ENCODE measurements around the gene PDE4DIP. TPM values are rescaled to one million over a fixed set of nuclear protein-coding genes. Genes with fewer than 3 reads are reported as not detected.
"Not testable (repeated sequence)": the region's sequence is repeated elsewhere in the genome, so short reads cannot be mapped to it uniquely, and the experiment has no call there.

The PDE4DIP gene
- polyA plus RNA-seq (ENCODE audit: insufficient read length): 1,144 TPM

DNA sequence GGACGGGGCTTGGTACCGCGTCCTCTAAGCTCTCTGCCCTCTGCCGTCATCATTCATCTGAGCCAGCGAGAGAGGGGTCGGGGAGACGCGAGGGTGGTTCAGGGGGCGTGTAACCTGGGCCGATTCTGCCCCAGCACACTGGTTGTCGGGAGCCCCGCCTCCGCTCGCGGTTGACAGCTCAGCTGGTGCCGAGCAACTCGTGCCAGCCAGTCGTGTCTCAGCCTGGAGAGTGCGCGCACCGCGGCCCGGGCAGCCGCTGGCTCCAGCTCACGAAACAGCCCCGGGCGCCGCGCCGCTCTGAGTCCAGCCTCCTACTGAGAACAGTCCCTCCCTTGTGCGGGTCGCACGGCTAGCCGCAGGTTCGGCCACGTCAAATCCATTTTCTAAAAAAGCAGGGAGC lies at the start of gene PDE4DIP:
PDE4DIP (plus strand) TSS at position 209 of the 400 bp plus-strand sequence. CDS start 347 bp downstream, outside the sequence.
- not testable (repeated sequence) for DNase-seq

DNA sequence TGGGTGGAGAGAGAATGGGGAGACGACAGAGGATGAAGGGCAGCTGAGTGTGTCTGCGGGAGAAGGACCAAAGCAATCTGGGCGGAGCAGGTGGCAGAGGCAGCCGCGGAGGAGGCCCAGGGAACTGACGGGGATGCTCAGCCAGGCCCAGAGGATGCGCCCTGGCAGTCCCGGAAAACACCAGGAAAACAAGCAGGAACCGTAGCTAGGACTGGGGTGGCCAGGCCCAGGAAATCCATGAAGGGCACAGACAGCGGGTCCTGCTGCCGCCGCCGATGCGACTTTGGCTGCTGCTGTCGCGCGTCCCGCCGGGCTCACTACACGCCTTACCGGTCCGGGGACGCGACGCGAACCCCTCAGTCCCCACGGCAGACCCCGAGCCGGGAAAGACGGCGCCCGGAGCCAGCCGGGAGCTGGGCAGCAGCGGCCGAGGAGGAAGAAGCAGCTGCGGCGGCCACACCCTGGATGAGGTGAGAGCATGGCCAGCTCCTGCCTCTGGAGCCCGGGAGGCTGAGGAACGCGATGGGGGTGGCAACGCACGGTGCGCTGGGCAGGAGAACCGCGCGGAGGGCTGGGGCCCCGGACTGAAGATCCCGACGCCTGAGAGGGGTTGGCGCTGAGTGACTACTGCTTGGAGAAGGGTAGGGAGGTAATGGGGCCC lies 35.8 kb upstream of the PDE4DIP start:
- DNase-seq: not testable (repeated sequence)

DNA sequence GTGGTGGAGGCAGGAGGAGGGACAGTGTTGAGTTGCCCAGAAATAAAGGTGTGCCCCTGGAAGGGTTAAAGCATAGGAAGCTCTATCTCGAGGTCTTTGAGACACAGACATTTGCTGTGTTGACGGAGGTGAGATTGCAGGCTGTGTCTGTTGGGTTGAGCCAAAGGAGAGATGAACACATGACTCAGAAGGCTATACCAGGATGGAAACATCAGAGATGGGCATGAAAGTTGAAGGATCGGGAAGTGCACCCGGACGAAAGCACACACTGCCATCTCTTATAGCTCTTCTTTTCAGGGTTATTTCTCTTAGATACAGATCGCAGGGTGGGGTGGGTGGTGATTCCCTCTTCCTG lies 35.3 kb upstream of the PDE4DIP start:
- not testable (repeated sequence) for DNase-seq

DNA sequence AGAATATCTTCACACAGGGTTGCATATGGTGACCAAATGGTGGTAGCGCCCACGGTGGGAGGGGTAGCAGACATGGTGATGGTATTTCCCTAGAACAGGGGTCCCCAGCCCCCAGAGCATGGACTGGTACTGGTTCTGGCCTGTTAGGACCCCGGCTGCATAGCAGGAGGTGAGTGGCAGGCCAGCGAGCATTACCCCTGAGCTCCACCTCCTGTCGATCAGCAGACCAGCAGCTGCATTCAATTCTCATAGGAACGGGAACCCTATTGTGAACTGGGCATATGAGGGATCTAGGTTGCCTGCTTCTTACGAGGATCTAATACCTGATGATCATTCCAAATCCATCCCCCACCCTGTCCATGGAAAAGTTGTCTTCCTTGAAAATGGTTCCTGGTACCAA lies 22.0 kb upstream of the PDE4DIP start:
- not testable (repeated sequence) for DNase-seq

DNA sequence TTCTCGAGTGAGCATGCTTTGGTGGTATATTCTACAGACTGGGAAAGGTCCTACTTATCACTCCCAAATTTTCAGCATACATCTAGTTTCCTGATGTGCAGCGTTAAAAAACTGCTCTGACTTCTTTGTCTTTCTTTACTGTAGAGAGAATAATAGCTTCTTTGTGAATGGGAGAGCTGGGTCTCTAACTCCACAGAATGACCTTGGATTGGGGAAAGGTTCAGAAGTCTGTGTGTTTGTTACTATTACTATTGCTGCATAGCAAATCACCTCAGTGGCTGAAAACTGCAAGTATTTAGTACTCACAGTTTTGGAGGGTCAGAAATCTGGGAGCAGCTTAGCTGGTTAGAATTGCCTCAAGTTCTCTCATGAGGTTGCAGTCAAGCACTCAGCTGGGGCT lies 20.4 kb upstream of the PDE4DIP start:
- not testable (repeated sequence) for DNase-seq

DNA sequence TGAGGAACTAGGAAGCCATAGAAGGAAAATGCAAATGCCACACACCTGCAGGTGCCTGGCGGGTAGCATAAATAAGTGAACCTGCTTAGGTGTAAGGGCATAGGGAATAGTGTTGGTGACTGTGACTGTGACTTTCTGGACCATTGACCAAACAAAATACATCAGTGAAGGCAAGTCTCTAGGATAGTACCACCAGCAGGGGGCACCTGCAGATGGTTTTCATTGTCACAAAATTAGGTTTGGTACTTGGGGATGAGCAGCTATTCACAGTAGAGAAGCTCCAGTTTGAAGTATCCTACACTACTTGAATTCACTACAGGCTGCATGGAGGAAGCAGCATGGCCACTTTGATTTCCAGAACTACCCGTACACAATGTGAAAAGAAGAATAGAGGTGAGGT lies 19.2 kb upstream of the PDE4DIP start:
- DNase-seq: not testable (repeated sequence)

DNA sequence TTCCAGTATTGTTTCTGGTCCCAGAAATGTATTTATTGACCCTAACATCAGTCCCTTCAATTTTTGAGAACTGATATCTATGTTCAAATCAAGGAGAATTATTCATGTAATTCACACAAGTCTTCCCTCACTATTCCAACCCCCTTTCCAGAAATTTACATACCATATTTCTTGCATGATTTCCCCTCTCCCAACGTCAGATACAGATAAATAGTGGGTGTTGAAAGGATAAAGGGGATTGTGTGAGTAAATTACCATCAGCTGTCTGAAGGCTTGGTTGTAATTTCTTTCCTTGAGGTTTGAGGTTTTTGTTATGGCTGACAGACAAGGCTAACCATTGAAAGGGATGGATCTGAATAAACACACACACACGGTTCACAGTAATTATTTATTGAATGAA lies 15.7 kb upstream of the PDE4DIP start:
- DNase-seq: not testable (repeated sequence)

DNA sequence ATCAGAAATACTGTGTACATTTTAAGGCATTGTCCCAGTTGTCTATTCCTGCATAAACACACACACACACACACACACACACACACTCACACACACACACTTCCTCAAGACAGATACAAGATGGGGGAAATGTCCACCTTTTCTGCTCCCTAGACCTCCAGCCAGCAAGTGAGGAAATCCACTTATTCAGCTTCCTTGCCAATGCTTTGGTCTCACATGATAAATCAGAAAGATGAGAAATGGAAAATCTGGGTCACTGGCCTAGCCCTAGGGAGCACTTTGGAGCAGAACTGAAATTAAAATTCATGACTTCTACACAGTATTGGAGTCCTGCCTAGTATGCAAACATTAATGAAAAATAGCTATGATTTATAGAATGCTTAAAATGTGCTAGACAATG lies 15.3 kb upstream of the PDE4DIP start:
- not testable (repeated sequence) for DNase-seq

DNA sequence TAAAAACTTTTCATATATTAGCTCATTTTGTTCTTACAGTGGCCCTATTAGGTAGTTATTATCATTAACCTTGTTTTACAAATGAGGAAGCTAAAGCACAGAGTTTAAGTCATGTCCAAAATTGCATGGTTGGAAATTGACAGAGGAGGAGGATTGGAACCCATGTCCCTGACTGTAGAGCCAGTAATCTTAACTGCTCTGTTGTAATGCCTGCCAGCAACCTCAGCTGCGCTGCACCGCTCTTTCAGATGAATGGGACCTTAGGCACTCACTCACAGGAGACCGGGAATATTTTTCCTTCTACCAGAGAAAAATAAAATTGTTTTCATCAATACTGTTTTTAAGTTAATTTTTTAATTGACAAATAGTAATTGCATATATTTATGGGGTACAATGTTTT lies 14.9 kb upstream of the PDE4DIP start:
- not testable (repeated sequence) for DNase-seq

DNA sequence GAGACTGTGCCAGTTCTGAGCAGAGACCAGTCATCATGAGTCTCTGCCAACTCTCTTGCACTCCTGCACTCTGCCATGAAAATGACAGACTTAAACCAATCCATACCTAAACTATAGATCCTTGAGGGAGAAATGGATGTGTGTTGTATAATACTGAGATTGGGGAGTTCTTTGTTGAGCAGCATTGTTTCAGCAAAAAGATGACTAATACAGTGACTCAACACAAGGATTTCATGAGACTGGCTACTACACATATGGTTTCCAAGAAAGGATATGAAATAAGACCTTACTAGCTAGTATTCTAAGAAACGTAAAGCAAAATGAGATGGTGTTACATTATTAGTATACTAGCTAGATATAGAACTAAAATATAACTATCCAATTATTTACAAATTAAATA lies 3.0 kb upstream of the PDE4DIP start:
- DNase-seq: not testable (repeated sequence)

DNA sequence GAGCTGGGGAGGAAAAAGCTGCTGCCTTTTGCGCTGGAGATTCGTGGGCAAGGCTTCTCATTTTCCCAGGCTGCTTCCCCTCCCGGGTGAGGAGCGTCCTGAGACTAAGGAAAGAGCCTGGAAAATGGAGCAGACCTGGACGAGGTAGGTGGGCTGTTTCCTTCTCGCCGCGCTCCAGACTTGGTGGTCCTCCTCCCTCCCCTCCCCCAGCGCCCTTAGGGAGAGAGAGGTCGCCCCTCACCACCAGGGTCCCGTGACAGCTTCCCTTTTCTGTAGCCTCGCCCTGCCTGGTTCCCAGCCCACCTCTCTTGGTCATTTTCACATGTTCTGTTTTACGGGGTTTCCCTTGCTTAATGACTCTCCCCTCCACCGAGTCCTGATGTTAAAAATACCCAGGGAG lies 423 bp downstream of the PDE4DIP start:
- not testable (repeated sequence) for DNase-seq

DNA sequence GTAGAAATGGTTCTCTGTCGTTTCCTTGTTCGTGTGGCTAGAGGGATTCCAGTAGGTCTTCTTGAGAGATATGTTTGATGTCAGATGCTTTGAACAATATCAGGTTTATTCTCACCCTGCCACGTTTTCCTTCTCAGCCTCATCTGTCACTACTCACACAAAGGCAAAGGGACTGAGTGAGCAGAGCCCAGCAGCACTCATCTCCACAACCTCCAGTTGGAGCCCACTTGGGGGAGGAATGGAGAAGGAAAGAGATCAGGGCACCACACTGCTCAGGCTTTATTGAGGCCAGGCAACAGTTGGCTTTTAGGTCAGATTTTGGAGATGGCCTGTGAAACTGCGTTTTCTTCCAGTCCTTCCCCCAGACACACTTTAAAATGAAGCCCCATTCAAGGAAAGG lies 840 bp downstream of the PDE4DIP start:
- not testable (repeated sequence) for DNase-seq

DNA sequence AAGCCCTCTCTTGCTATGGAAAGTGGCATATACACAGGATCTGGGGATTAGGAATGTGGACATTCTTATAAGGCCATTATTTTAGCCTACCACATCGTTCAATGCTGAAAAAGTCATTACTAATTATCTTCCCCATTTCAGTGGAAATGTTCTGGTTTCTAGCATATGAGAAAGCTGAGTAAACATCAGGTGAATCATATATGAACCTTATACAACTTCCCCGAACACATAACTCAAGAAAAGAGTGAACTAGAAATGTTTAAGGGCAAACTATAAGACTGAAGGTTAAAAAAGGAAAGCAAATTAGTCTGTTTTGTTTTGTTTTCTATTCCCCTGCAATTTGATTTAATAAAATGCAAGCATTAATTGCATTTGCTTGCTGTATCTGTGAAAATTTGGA lies 6.1 kb downstream of the PDE4DIP start:
- not testable (repeated sequence) for DNase-seq

DNA sequence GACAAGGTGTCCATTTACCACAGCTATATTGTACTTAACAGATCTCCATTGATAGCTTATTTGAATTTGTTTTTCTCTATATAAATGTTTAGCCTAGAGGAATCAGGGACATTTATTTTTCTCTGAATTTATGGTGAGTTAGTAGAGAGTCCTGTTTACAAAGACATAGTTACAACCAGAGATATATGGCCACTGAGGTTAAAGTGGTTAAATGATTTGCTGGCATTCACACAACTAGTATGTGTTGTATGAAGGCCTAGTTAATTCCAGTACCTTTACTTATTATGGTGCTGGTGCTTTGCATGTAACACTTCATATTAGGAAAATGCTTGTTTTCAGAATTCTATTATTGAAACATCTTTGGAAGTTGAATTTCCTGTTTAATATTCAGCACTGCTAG lies 6.6 kb downstream of the PDE4DIP start:
- DNase-seq: not testable (repeated sequence)

DNA sequence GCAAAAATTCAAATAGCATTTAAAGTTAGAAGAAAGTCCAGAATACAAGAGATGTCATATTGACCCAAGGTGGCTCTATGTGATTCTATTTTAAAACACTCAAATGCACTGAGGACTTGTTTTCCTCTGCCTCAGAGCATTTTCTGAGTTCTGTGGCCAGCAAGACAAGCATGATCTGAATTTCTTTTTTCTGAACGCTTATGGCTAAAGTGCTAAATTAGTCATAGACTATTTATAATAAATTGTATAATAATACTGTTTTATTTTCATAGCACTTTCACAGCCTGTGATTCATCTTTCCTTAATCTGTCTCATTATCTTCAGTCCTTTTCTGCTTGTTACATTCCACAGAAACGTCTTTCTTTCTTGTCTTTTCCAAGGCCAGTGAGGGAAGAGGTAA lies 7.5 kb downstream of the PDE4DIP start:
- not testable (repeated sequence) for DNase-seq

DNA sequence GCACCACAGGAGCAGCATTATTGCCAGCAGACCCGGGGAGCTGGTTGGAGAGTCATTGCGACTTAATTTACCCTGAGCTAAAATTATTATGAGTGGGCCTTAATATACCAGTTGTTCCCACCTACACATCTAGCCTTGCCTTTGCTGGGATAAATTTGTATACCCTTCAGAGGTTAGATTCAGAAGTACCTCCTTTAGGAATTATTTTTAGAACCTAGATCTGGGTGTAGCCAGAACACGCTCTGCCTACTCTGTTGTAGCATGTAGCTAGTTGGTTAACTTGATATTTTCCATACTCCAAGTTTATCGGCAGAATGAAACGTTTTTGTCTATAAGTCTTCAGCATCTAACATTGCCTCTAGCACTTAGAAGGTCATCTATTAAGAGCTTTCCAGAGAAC lies 9.1 kb downstream of the PDE4DIP start:
- not testable (repeated sequence) for DNase-seq

DNA sequence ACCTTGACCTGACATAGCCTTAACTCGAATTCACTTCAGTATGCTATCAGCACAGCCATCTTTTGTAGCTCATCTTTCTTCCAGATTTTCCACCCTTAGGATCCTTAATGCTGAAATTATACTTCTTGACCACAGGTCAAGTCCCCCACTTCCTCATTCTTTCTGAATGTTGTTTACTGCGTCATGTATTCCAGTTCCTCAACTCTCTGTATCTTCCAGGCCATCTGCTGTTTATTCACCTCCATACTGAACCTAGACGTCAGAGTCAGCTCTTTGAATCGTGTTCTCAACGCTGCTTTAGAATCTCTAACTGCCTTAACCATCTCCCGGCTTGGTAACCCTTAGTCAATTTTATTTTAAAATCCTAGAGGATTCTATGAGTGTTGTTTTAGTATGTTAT lies 9.8 kb downstream of the PDE4DIP start:
- not testable (repeated sequence) for DNase-seq

DNA sequence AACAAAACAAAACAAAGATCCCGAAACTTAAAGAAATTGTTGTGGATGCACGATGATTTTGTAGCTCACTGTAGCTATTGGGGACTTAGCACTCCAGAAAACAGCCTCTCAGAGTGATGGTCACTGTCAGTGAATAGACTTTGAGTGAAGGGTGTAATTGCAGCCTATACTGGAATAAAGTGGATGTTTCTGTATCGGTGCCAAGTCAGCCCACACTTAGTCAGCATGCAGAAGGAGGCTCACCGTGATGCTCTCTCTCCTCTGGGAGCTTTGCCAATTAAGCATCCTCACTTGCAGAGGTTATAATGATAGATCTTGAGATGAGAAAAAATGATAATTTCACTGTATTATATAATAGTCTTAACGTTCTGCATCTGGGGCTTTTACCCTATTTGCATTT lies 11.1 kb downstream of the PDE4DIP start:
- not testable (repeated sequence) for DNase-seq

DNA sequence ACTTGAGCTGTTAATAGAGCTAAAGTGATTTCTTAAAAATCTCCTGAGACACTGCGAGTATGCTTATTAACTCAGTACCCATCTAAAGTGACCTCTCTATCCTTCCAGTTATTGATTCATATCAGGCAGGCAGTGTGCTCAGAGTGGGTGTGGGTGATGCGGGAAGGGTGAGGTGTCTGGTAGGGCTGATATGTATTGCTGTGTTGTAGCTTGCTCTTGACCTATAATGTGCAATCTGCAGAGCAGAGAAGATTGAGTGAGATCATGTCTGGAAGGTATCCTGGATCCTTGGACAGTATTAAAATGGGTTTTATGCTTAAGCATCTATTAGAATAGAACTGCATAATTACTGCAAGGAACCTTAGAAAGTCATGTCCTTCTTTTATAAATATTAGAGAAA lies 15.8 kb downstream of the PDE4DIP start:
- DNase-seq: not testable (repeated sequence)

DNA sequence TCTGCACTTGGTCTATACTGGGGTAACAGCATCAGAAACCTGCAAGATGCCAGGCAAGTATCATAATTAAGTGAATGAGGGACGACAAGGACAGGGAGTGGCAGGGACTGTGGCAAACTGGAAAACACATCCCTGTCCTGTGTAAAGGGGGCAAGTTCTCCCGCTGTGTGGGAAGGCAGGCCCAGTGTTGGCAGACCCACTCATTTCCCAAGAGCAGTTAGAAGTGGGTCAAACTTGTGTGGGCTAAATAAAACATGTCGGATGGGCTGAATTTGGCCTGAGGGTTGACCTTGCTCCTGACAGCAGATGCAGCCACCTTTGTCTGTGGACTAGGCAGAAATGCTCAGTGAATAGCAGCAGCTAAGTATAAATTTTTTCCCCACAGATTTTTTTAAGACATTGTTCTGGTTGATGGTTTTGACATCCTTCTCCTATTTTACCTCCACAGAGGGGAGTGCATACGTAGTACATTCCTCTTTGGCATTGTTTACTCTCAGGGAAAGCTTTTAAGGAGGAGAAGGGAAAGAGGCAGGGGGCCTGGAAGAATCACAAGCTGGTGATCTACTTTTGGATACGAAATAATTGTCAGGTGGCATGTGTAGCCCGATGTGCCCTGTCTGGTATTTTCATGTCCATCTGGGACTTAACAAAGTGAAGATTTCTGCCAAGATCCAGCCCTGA lies 16.5 kb downstream of the PDE4DIP start:
- DNase-seq: not testable (repeated sequence)

DNA sequence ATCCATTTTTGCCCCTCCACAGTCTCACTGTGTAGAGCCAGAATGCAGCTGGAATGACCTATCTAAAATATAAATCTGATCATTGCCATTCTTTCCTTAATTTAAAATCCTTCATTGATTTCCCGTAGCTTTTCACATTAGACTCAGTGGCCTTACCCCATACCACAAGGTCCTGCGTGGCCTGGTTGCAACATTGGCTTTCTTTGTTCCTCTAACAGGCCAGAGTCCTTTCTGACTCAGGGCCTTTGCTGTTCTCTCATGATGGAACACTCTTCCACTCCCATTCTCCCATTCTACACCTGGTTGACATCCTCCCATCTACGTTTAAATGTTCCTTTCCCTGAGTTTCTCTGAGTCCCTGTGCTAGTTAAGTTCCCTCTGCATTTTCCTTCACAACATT lies 18.4 kb downstream of the PDE4DIP start:
- DNase-seq: not testable (repeated sequence)

DNA sequence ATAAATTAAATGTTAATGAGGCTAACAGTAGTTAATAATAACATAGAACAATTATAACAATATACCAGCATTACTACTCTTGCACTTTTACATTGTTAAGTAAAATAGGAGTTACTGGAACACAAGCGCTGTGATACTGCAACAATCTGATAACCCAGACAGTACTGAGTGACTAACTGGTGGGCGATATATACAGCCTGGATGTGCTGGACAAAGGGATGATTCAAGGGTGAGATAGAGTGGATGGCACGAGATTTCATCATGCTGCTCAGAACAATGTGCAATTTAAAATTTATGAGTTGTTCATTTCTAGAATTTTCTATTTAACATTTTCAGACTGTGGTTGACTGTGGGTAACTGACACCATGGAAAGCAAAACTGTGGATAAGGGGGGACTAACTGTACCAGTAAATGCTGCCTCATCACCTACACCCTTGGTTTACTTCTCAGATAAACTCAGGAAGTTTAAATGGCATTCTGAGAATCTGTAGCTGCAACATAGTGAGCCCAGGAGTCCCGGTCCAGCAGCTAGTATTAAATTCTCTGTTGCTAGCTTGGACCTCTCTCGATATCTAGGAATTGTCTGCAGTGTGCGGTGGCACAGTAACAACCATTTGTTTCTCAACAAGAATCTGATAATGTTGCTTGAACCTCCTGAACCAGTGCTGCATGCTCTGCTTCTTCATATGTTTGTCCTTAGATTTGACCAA lies 24.9 kb downstream of the PDE4DIP start:
- not testable (repeated sequence) for DNase-seq

DNA sequence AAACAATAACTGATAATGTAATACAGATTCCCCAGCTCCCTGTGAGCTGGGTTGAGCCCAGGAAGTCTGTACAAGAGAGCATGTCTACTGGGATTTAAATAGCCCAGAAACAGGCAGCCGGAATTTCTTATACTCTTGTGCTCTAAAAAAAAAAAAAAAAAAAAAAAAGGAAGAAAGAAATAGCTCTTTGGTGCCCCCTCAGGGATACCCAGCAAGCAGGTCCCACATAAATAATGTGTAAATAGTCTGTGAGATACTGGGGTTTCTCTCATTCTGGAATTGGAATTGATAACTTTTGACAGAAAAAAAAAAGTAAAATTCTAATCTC lies 25.4 kb downstream of the PDE4DIP start:
- not testable (repeated sequence) for DNase-seq
